Tibial nerve (tissue), 4 donors: Measurements from ENCODE around the gene SV2B.

Experiments used
- EP300 ChIP-seq, 2 donors: sonication (generic); formaldehyde crosslinking; IDR thresholded peaks; one replicate each; pipeline ENCODE4 v1.6.1; 2017; ENCODE audit warnings: antibody characterized with exemption in 2 of 2, mild to moderate bottlenecking in 1 of 2
- TF ChIP-seq, protein P1 (sequence below), 5 experiments: fragments of 200-600 bp in 3 of 5; fragments of 450-650 bp in 2 of 5; sonication (generic) in 3 of 5; IDR thresholded peaks; one replicate each; pipeline ENCODE4 v1.5.1; 2016 to 2019; ENCODE audit warnings: antibody characterized with exemption in 5 of 5, mild to moderate bottlenecking in 3 of 5, moderate library complexity in 2 of 5

DNA sequence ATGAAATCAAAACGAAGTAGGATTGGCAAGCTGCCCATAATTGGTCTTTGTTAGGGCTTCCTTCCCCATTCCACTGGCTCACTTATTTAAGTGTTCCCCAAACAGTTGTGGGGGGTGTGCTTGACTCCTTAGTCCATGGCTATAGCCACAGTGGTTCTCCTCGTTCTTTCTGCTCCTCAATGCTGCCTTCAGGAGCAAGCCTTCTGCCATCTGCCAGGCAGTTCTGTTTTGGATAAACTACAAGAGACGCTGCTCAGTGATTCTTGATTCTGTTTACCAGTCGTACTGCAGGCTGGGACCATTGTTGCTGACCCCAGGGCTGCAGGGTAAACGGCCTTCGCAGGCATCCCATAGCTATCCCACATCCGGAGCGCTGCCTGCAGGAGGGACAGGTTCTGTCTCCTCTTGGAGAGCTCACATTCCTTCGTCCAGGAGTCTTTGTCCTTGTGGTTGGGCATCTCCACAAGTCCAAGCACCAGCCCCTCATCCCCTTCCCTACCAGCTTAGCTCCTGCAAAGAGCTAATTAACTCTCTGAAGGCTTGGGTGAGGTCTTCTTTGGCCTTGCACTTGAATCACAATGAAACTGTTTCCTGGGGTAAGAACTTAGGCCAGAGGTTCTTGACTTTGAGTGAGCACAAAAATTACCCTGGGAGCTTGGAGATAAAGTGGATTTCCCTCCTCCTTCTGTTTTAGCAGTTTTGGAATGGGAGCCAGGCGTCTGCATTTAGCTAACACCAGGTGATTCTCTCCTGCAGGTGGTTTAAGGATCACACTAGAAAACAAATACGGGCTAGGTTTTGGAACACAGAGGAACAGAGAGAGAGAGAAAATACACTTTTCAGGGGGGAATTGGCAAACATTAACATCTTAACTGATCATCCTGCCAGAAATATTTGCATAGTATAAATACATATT is 114.9 kb downstream of the SV2B start:
- TF ChIP-seq, protein P1, sequence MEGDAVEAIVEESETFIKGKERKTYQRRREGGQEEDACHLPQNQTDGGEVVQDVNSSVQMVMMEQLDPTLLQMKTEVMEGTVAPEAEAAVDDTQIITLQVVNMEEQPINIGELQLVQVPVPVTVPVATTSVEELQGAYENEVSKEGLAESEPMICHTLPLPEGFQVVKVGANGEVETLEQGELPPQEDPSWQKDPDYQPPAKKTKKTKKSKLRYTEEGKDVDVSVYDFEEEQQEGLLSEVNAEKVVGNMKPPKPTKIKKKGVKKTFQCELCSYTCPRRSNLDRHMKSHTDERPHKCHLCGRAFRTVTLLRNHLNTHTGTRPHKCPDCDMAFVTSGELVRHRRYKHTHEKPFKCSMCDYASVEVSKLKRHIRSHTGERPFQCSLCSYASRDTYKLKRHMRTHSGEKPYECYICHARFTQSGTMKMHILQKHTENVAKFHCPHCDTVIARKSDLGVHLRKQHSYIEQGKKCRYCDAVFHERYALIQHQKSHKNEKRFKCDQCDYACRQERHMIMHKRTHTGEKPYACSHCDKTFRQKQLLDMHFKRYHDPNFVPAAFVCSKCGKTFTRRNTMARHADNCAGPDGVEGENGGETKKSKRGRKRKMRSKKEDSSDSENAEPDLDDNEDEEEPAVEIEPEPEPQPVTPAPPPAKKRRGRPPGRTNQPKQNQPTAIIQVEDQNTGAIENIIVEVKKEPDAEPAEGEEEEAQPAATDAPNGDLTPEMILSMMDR (IDR thresholded peaks at IDR 0.05), result no peak
- no peak for TF ChIP-seq EP300 (IDR thresholded peaks at IDR 0.05)
